ENCODE data around the gene EGFL8. TPM values are rescaled to one million over a fixed set of nuclear protein-coding genes. Genes with fewer than 3 reads are reported as not detected.

EGFL8 gene
- polyA plus RNA-seq, 1 experiment = 4.0 TPM

DNA sequence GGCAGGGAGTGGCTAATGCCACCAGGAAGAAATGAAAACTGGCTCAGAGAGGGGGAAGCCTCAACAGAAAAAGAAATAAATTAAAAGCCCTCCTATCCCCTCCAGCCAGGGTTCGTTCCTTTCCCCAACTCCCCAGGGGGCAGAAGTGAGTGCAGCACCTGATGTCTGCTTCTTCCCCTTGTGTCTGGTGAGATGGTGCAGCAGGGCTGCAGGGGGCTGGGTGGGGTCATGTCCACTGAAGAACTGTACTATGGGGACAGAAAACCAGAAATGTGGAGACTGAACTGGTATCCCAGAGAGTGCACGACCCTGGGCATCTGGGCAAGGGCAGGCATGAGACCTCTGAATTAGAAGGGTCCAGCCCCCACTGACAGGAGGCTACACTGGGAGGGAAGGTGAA, 4.0 kb downstream of the EGFL8 start:
- Histone ChIP-seq H3K36me3 (ENCODE audit: control insufficient read depth, insufficient read depth, low read length) (peaks cover 33% of the 10 kb centered on the region), H3K4me3 (ENCODE audit: low read depth, low read length) (no peak overlapping the region), H3K27me3 (ENCODE audit: control insufficient read depth, insufficient read depth, low read length) (no peaks in the 10 kb centered on the region)
- ChIA-PET CTCF (no interaction called here), POLR2A (no interaction called here)
- TF ChIP-seq, protein P1, sequence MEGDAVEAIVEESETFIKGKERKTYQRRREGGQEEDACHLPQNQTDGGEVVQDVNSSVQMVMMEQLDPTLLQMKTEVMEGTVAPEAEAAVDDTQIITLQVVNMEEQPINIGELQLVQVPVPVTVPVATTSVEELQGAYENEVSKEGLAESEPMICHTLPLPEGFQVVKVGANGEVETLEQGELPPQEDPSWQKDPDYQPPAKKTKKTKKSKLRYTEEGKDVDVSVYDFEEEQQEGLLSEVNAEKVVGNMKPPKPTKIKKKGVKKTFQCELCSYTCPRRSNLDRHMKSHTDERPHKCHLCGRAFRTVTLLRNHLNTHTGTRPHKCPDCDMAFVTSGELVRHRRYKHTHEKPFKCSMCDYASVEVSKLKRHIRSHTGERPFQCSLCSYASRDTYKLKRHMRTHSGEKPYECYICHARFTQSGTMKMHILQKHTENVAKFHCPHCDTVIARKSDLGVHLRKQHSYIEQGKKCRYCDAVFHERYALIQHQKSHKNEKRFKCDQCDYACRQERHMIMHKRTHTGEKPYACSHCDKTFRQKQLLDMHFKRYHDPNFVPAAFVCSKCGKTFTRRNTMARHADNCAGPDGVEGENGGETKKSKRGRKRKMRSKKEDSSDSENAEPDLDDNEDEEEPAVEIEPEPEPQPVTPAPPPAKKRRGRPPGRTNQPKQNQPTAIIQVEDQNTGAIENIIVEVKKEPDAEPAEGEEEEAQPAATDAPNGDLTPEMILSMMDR (IDR thresholded peaks at IDR 0.05; ENCODE audit: insufficient read depth, low read depth, low read length) = no peak
- no peak for DNase-seq (ENCODE audit: low read depth)

DNA sequence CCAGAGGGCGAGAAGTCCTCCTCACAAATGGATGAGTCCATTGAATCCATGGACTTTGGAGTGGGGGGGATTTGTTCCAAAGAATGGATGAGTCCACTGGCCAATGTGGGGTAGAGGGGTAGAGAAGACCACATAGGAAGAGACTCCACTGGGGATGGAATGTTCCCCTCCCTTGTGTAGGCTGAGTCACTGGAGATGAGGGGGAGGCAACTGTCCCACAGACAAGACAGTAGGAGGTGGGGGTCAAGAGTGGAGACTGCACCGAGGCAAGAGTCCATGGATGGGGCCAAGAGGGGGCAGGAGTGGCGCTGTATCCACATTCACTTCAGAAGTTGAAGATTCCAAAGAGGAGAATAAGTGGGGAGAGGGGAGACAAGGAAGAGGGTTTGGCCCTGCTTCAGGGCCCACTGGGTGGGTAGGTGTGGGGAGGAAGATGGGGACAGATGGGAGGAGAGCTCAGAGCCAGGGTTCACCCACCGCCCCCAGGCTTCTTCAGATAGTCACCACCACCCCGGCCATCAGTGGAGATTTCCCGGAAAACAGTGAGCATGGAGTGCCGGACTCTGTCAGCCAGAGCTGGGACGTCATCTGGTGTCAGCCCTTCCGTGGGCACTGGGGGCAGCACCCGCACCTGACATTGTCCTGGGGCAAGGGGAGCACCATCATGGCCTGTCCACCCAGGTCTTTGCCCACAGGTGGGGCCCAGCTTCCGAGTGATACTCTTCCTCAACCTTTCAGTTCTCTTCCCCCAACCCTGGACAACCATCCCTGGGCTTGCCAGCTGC, 4.6 kb downstream of the EGFL8 start:
- Histone ChIP-seq H3K27me3 (ENCODE audit: control insufficient read depth, insufficient read depth, low read length) (no peaks in the 10 kb centered on the region), H3K36me3 (ENCODE audit: control insufficient read depth, insufficient read depth, low read length) (peaks cover 33% of the 10 kb centered on the region), H3K4me3 (ENCODE audit: low read depth, low read length) (no peak overlapping the region)
- DNase-seq (ENCODE audit: low read depth) = no peak
- TF ChIP-seq, protein P1 (IDR thresholded peaks at IDR 0.05; ENCODE audit: insufficient read depth, low read depth, low read length) = no peak
- POLR2A ChIA-PET = no interaction called here
- CTCF ChIA-PET = no interaction called here

DNA sequence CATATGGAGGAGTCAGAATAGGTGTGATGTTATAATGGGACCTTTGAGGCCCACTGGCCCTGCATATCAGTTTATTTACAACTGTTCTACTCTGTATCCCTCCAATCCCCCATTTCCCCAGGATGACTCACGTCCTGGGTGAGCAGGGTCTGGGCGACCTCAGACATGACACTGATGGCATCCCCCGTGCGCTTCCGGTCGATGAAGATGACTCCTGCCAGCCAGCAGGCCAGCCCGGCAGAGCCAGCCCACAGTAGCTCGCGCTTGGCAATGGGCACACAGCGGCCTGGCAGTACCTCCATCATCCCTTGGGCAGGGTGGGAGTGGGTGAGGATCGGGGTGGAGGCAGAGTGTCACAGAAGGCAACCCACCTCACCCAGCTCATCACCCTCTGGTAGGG, 5.9 kb downstream of the EGFL8 start:
- H3K27me3 ChIP-seq (ENCODE audit: control insufficient read depth, insufficient read depth, low read length) = no peaks in the 10 kb centered on the region
- H3K4me3 ChIP-seq (ENCODE audit: low read depth, low read length) = no peak overlapping the region
- TF ChIP-seq, protein P1 (IDR thresholded peaks at IDR 0.05; ENCODE audit: insufficient read depth, low read depth, low read length) = no peak
- CTCF ChIA-PET = no interaction called here
- peaks cover 33% of the 10 kb centered on the region for H3K36me3 ChIP-seq (ENCODE audit: control insufficient read depth, insufficient read depth, low read length)
- DNase-seq (ENCODE audit: low read depth) = no peak
- POLR2A ChIA-PET = no interaction called here

DNA sequence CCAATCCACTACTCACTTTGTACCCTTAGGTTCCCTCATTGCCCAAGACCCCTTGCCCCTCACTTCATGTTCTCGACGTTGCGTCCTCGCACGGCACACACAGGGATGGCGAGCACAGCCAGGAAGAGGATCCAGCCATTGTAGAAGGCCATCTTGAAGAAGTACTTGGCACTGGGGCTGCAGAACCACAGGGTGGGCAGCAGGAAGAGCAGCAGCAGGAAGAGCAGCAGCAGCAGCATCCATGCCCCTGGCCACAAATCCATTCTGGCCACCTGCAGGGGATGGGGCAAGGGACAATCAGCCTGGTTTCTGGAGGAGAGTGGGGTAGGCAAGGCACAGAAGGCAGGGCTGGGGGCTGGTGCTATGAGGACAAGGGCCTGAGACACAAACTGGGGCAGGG, 6.8 kb downstream of the EGFL8 start:
- TF ChIP-seq, protein P1 (IDR thresholded peaks at IDR 0.05; ENCODE audit: insufficient read depth, low read depth, low read length) = no peak
- Histone ChIP-seq H3K36me3 (ENCODE audit: control insufficient read depth, insufficient read depth, low read length) (peaks cover 33% of the 10 kb centered on the region), H3K27me3 (ENCODE audit: control insufficient read depth, insufficient read depth, low read length) (no peaks in the 10 kb centered on the region), H3K4me3 (ENCODE audit: low read depth, low read length) (no peak overlapping the region)
- ChIA-PET POLR2A (no interaction called here), CTCF (no interaction called here)
- no peak for DNase-seq (ENCODE audit: low read depth)

DNA sequence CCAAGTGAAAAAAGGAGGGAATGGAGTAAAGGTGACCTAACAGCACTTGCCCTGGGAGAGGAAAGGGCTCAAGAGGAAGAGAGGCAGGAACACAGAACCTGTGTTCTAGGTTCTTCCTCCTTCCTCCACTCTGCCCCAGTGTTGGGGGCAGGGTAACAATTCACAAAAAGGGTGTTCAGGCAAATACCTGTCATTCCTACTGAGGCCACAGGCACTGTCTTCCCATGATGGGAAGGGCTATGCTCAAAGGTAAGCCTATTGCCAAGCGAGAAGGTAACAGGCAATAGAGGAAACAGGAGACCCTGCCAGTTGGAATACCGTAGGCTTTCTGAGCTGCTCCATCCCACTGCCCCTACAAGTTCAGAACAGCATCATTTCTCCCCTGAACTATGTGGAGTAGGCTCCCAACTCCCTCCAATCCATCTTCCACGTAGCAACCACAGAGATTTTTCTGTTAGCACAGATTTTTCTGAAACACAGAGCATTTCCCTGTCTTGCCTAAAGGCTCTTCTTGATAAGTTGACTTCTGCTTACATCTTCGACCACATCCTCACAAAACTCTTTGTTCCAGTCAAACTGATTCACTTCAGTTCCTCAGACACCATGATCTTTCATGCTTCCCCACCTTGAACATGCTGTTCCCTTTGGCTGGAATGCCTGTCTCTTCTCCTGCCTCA, 8.8 kb downstream of the EGFL8 start:
- peaks cover 21% of the 10 kb centered on the region for H3K36me3 ChIP-seq (ENCODE audit: control insufficient read depth, insufficient read depth, low read length)
- no peak overlapping the region for H3K4me3 ChIP-seq (ENCODE audit: low read depth, low read length)
- ChIA-PET POLR2A (no interaction called here), CTCF (no interaction called here)
- no peak for DNase-seq (ENCODE audit: low read depth)
- TF ChIP-seq, protein P1 (IDR thresholded peaks at IDR 0.05; ENCODE audit: insufficient read depth, low read depth, low read length) = no peak
- H3K27me3 ChIP-seq (ENCODE audit: control insufficient read depth, insufficient read depth, low read length) = no peaks in the 10 kb centered on the region
